GM19467 (cell line): ENCODE data around the gene PDK3.

ENCODE experiments used
- ATAC-seq: cut with Tn5 transposase; IDR thresholded peaks from one replicate; pipeline ENCODE4 v1.9.1; 2021; ENCODE audit warnings: mild to moderate bottlenecking, moderate library complexity; ENCODE audit not compliant: unreplicated experiment

PDK3 gene

DNA sequence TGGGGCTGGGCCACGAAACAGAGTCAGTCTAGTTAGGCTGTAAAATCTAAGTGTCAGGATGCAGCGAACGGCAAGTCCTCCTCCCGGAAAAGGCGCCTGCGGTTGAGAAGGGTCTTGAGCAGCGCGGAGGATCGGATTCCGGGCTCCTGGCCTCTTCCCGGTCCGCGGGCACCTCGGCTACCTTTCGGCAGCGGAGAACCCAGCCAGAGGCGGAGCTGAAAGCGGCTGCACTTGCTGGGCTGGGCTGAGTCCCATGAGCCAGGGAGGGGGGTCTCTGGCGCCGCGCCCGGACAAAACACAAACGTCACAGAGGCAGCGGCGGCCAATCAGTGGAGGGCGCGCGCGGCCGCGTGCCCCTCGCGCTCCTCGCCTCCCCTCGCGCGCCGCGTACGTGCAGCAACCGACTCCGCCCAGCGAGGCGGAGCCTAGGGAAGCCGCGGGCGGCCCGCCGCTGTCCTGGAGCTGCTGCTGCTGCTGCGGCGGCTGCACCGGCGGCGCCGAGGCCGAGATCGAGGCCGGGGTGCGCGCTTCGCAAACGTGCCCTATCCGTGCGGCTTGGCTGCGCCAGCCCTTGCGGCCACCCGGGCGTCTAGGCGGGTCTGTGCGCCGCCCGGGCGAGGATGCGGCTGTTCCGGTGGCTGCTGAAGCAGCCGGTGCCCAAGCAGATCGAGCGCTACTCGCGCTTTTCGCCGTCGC lies at the start of gene PDK3:
Gene PDK3, plus strand, starts transcription at position 451 of the 696 bp plus-strand sequence. Its CDS starts 170 bp downstream, at position 621.
- peak; percentile 92 for ATAC-seq

DNA sequence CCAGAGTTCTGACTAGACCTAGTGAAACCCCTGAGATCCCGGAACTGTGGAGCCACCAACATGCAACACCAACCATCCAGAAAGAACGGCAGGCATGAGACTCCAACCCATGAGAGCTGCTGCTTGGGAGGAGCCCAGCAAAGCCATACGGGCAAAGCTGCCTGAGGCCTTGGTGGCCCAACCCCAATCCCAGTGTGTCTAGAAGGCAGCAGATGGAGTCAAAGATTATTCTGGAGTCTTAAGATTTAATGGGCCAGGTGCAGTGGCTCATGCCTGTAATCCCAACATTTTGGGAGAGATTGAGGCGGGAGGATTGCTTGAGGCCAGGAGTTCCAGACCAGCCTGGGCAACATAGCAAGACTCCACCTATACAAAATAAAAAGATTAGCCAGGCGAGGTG lies 49.2 kb upstream of the PDK3 start:
- ATAC-seq, result no peak

DNA sequence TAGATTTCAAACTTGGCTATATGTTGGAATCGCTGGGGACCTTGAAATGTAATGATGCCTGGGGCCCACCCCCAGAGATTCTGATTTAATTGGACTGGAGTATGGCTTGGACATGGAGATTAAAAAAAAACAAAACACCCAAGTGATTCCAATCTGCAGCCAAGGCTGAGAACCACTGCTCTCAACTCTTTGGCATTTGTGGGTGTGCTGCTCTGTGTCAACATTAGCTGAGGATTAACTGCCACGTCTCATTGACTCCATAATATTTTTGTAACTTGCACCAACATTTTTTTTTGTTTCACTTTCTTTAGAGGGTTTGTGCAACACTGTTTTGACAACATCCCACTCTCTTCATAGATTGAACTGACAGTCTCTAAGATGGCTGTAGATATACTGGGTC lies 41.1 kb upstream of the PDK3 start:
- ATAC-seq, result no peak

DNA sequence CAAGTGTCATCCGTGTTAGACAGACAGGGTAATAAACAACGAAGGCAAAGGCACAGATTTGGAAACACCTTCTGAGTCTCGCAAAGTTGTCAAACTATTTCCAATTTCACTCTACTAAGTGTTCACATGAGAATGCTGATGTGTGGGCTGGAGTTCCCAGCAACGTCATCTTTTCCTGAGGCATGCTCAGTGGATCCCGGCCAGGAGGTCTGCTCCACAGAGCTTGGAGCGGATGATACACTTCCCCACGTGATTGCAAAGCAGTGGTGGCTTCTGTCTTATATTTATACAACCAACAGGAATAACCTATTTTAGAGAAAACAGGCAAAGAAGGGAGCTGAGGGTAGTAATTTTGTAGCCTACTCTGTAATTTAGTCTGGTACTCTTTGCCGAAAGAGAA lies 40.1 kb upstream of the PDK3 start:
- ATAC-seq, result no peak

DNA sequence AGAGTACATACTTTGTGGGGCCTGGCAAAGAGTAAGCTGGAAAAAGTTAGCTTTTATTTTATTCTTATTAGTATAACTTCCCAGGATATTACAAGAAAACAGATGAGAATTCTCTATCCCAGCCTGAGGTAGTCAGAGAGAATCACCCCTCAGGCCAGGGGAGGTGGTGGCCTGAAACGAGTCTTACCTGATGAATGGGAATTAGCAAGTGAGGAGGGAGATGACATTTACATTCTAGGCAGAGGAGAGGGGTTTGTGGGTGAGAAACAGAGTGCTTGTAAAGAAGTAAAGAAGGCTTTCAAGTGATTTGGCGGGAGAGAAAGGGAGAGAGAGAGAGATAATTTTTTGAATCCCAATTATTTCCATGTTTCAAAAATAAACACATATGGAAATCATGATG lies 39.3 kb upstream of the PDK3 start:
- no peak for ATAC-seq

DNA sequence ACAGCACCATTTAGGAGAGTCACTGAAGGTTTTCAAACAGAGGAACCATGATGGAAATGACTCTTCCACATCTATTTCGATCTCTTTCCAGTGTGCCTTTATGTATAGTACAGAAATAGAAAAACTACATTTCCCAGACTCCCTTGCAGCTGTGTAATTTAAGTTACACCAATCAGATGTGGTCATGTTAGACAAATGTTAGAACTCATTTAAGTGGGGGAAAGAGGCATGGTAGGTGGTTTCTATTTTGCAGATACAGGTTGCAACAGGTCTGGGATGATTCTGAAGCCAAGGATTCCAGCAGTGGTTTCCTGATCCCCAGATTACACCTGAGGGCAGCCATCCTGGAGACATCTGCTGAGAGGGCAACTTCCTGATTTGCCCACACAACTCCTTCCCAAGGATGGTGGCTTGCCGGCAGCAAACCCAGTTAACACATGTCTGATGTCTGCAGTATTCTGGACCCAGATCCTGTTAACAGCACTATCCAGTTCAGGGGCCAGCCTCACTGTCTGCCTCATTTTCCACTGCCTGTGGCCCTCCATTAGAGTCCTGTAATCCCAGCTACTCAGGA lies 38.7 kb upstream of the PDK3 start:
- ATAC-seq, result no peak

DNA sequence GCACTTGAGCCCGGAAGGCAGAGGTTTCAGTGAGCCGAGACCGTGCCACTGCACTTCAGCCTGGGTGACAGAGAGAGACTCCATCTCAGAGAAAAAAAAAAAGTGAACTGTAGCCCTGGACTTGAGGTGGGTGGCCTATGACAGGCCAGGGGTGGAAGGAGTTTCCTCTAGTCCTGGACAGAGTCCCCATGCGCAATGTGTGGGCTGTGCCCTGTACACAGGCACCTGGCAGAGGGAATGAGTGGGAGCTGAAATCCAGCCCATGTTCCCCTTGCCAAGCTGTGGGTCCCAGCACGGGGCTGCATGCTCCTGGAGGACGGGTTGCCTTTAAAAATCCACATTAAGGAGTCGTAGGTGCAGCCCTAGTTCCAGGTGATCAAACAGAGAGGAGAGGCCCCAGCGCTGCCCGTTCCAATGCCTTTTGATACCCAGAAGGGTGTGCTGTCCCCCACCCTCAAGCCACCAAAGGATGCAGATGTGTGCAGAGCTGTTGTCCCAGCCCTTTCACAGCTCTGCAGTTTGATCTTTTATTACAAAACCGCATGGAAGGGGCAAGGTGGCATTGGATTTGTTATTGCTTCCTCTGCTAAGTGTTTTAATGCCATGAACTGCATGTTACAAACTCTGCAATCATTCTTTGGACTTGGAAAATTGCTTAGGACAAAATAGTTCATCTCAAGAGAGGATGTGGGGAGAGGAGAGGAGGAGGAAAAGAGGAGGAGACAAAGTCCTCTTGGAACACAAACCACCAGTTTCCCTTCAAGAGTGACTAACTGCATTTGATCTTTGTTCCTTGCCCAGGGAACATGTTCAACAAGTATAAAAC lies 38.0 kb upstream of the PDK3 start:
- ATAC-seq, result no peak

DNA sequence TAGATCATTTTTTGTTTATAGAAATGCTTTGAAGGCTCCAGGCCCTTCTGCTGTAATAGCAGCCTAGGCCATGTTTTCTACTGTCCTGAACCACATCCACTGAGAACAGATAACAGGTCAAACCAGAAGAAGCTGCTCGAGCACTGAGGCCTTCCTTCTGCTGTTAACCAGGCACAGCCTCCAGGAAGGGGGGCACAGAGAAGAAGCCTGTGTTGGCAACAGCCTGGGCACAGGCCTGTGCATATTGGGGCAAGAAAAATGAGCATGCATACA lies 37.4 kb upstream of the PDK3 start:
- ATAC-seq, result no peak

DNA sequence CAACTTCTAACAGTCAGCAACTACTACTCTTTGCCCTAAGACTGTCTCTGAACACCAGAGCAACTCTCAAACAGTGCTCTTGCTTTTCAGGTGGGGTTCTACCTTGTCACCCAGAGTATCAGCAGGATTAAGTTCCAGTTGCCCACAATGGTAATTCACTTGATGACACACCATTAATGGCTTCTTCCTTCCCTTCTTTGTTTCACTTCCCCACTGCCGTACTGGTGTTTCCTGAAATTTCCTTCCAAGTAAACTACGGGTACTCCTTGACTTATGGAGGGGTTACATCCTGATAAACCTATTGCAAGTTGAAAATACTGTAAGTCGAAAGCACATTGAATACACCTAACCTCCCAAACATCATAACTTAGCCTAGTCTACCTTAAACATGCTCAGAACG lies 36.6 kb upstream of the PDK3 start:
- no peak for ATAC-seq

DNA sequence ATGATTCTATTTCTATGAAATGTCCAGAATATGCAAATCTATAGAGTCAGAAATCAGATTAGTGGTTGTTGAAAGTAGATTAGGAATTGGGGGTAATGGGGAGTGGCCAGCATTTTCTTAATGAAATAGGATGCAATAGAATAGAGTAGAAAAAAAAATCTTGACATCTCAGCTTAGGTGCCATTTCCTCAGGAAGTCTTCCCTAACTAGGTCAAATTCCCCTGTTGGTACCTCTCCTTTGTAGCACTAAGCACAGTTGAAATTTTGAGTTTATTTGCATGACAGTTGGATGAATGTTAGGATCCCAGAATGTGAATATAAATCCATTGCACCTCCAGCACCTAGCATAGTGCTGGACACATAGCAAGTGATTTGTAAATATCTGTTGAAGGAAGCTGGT lies 30.0 kb upstream of the PDK3 start:
- no peak for ATAC-seq

DNA sequence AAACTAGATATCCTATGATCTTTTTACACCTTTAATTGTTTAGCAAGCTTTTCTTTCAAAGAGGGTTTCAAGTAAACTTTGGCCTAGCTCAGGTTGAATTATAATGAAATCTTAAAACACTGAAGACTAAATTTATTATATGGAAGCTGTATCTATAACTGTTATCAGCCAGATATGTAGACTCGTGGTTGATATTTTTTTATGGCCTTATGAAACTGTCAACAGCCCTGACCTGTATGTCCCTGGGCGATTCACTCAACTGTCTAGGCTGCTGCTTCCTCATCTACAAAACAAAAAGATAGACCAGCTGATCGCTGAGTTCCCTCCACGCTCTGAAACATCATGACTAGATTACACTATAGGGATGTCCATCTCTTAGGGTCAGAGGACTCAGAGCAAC lies 21.2 kb upstream of the PDK3 start:
- ATAC-seq, result no peak

DNA sequence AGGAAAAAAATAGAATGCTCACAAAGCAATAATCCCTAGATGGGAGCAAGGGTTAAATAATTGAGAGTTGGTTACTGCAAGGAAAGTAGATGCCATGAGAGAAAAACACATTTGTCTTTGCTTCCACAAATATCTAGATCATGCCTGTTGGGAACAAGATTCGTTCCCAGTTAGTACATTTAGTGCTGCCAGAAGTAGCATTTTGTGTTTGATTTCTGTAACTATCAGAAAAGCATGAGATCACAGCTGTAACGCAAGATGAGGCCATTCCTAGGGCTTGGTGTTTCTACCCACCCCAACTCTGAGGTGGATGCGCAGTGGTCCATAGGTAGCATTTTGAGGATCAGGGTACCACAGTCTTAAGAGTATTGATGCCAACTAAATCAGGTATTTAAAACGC lies 20.4 kb upstream of the PDK3 start:
- no peak for ATAC-seq

DNA sequence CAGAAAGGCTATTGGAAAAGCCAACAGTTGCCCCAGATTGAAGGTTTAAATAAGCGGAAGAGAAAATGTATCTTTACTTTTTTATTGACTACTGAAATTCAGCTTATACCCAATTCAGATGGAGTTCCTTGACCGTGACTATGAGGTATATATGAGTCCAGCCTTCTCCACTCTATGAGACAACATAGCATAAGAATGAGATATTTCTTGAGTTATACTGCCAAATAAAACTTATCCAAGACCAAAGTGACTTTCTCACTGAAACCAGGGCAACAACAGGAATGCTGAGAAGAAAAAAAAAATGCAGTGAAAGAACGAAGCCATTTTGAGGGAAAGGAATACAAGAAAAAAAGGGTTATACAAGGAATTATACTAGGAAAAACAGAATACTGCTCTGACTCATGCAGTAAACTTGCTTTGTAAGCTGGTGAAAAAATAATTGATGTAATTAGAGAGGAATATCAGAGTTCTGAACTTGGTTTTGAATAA lies 16.3 kb upstream of the PDK3 start:
- ATAC-seq, result no peak

DNA sequence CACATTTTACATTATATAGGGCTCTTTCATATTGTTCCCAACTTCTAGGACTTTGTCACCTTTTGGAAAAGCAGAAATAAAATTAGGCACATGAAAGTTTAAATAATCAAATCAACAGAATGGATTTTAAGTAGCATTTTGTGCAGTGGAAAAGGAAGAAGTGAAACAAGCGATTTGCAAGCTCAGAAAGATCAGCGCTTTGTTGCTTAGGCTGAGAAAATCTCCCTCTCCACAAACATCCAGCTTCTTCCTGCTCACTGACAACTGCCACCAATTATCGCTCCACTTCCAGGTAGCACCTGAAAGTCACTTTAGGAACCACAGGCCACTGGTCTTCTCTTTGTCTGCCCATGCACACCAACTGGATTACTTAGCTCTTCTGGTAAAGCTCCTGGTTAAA lies 2.0 kb upstream of the PDK3 start:
- no peak for ATAC-seq

DNA sequence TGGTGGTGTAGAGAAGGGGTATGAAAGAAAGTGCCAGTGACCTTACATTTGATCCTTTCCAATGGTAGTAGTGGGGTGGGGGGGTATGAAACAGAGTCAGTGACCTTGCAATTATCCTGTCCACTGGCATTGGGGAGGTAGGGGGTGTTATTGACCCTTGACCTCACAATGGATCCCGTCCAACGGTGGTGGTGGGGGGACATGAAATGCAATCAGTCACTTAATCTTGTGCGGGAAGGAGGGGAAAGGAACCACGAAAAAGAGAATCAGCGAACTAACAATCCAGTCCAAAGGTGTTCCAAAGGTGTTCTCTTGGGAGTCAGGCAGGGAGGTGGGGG lies 619 bp upstream of the PDK3 start:
- no peak for ATAC-seq

DNA sequence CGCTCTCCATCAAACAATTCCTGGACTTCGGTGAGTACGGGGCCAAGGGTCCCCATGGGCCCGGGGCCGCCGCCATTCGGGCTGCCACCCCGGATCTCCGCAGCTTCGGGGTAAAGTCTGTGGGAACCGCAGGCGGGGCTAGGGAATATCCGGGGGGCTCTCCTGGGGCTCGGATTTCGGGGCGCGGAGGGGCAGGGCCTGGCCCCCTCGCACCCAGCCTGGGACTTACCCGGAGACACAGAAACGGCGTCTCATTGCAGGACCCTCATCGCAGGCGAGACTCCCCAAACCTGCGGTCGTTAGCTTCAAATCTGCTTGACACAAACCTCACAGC lies 413 bp downstream of the PDK3 start:
- ATAC-seq, result peak; percentile 15

DNA sequence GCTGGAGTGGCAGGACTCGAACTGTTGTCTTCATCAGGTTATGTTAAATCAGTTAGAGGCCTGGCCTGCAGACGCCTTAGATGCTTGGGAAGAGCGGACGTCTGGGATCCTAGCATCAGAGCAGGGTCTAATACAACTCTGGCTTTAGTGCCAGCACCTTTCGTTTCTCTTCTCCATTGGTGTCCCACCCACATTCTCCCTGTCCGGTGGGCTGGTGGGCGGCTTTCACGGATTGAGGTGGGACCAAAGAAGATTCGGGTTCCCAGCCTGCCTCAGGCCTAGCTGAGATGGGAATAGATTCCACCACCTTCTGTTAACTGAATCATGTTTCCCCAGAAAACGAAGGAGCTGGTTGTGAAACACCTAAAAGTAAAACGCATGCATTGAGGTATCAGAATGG lies 939 bp downstream of the PDK3 start:
- ATAC-seq, result no peak

DNA sequence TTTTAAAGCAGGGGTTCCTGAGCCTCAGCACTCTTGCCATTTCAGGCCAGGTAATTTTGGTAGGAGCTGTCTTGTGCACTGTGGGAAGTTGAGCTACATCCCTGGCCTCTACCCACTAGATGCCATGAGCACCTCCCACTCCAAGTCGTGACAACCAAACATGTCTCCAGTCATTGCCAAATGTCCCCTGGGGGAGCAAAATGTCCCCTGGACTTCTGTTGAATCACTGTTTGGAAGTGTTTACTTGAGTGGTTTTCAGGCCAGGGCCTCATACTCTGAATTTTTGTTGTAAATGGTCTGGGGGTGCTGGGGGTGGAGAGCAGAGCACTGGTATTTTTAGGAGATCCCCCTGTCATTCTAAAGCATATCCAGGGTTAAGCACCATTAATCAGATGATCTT lies 3.2 kb downstream of the PDK3 start:
- no peak for ATAC-seq

DNA sequence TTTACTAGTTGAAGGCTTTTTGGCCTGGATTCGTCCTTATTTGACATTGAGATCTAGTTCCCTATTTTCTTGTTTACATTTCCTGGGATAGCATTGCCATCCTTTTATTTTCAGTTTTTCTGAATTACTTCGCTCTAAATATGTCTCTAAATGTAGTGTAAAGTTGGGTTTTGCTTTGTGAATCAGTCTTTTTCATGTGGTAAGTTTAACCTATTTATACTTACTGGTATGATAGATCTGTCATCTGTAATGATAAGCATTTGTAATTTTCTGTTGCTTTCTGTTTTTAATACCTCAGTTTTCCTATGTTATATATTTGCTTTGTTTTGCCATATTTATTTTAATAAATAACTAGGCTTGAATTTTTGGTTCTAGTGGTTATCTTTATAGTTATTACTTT lies 6.7 kb downstream of the PDK3 start:
- ATAC-seq, result no peak

DNA sequence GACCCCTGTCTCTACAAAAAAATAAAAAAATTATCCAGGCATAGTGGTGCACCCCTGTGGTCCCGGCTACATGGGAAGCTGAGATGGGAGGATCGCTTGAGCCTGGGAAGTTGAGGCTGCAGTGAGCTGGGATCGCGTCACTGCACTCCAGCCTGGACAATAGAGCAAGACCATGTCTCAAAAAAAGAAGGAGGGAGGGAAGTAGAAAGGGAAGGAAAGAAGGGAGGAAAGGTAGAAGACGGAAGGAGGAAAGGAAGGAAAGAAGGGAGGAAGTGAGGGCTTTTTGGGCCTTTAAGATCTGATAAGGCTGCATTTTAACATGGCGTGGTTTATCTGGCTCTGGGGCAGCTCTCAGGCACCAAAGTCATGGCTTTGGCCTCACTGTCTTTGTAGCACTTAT lies 10.4 kb downstream of the PDK3 start:
- ATAC-seq, result no peak

DNA sequence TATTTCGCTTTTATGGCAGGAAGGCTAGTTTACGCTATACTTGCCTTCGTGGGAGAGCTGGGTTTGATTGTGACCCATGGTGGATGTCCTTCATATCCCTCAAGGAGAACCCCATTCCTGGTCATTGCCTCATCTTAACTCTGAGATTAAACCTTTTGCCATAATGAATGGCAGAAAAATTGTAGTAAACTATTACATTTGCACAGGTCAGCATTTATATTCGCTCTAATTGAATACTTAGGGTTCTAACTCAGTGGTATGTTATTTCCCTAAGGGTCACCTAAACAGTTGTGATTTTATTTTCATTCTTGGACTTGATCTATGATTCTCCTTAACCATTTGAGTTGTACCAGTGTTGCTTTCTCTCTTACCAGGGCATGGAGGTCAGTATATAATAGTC lies 13.4 kb downstream of the PDK3 start:
- ATAC-seq, result no peak

DNA sequence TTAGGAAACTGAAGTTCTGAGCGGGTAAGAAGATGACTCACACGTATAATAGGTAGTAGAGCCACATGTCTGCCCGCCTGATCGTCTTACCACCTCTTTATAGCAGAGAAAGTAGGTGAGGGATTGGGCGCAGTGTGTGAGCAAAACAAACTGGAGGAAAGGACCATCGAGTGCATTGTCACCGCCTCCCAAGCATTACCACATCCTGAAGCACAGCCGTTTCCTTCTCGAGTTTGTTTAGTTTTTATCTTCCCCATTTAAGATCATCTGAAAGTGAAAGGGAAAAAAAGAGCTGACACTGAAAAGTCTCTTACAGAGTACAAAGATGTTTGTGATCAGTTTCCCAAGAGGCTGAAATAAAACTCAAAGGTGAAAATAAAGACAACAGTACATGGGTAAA lies 14.8 kb downstream of the PDK3 start:
- peak; percentile 90 for ATAC-seq
